ENCODE data around the gene C17orf75.

DNA sequence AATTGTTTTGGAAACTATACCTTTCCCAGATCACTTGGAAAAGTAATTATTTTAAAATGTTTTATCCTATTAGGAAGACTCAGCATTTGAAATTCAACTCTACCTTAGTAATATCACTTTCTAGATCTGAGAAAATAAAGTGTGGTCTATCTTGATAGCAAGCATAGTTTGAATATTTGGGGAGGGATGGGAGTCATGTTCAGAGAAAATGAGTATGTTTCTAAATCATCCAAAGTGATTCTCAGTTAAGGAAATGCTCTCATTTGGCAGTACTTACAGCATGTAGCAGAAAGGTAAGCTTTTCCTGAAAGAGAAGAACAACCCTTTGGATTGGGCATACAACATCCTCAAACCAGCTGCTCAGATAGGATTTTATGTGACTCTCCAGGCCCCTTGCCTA, 6.9 kb downstream of the C17orf75 start:
- TF ChIP-seq, protein P1, sequence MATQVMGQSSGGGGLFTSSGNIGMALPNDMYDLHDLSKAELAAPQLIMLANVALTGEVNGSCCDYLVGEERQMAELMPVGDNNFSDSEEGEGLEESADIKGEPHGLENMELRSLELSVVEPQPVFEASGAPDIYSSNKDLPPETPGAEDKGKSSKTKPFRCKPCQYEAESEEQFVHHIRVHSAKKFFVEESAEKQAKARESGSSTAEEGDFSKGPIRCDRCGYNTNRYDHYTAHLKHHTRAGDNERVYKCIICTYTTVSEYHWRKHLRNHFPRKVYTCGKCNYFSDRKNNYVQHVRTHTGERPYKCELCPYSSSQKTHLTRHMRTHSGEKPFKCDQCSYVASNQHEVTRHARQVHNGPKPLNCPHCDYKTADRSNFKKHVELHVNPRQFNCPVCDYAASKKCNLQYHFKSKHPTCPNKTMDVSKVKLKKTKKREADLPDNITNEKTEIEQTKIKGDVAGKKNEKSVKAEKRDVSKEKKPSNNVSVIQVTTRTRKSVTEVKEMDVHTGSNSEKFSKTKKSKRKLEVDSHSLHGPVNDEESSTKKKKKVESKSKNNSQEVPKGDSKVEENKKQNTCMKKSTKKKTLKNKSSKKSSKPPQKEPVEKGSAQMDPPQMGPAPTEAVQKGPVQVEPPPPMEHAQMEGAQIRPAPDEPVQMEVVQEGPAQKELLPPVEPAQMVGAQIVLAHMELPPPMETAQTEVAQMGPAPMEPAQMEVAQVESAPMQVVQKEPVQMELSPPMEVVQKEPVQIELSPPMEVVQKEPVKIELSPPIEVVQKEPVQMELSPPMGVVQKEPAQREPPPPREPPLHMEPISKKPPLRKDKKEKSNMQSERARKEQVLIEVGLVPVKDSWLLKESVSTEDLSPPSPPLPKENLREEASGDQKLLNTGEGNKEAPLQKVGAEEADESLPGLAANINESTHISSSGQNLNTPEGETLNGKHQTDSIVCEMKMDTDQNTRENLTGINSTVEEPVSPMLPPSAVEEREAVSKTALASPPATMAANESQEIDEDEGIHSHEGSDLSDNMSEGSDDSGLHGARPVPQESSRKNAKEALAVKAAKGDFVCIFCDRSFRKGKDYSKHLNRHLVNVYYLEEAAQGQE (IDR thresholded peaks at IDR 0.05; ENCODE audit: unreplicated experiment), result no peak
- TF ChIP-seq, protein P2, sequence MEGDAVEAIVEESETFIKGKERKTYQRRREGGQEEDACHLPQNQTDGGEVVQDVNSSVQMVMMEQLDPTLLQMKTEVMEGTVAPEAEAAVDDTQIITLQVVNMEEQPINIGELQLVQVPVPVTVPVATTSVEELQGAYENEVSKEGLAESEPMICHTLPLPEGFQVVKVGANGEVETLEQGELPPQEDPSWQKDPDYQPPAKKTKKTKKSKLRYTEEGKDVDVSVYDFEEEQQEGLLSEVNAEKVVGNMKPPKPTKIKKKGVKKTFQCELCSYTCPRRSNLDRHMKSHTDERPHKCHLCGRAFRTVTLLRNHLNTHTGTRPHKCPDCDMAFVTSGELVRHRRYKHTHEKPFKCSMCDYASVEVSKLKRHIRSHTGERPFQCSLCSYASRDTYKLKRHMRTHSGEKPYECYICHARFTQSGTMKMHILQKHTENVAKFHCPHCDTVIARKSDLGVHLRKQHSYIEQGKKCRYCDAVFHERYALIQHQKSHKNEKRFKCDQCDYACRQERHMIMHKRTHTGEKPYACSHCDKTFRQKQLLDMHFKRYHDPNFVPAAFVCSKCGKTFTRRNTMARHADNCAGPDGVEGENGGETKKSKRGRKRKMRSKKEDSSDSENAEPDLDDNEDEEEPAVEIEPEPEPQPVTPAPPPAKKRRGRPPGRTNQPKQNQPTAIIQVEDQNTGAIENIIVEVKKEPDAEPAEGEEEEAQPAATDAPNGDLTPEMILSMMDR (conservative IDR thresholded peaks at IDR 0.05; ENCODE audit: low read depth in 2 of 2), result no peak
- TF ChIP-seq POLR2AphosphoS5 (IDR thresholded peaks at IDR 0.05; ENCODE audit: low read depth) (no peak), EZH2phosphoT487 (IDR thresholded peaks at IDR 0.05; ENCODE audit: unreplicated experiment) (no peak), EZH2 (IDR thresholded peaks at IDR 0.05; ENCODE audit: low read depth, unreplicated experiment) (no peak), CREB1 (CRISPR knock-in tag; IDR thresholded peaks at IDR 0.05; ENCODE audit: low read depth) (no peak), NANOG (IDR thresholded peaks at IDR 0.05; ENCODE audit: borderline replicate concordance) (no peak), ZNF331 (CRISPR knock-in tag; IDR thresholded peaks at IDR 0.05; ENCODE audit: low read depth) (no peak), JUNB (IDR thresholded peaks at IDR 0.05; ENCODE audit: unreplicated experiment) (no peak), ZNF114 (CRISPR knock-in tag; IDR thresholded peaks at IDR 0.05) (no peak)
- TF ChIP-seq, protein P3, sequence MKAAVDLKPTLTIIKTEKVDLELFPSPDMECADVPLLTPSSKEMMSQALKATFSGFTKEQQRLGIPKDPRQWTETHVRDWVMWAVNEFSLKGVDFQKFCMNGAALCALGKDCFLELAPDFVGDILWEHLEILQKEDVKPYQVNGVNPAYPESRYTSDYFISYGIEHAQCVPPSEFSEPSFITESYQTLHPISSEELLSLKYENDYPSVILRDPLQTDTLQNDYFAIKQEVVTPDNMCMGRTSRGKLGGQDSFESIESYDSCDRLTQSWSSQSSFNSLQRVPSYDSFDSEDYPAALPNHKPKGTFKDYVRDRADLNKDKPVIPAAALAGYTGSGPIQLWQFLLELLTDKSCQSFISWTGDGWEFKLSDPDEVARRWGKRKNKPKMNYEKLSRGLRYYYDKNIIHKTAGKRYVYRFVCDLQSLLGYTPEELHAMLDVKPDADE (IDR thresholded peaks at IDR 0.05), result no peak
